ENCODE results near the gene RND1.

DNA sequence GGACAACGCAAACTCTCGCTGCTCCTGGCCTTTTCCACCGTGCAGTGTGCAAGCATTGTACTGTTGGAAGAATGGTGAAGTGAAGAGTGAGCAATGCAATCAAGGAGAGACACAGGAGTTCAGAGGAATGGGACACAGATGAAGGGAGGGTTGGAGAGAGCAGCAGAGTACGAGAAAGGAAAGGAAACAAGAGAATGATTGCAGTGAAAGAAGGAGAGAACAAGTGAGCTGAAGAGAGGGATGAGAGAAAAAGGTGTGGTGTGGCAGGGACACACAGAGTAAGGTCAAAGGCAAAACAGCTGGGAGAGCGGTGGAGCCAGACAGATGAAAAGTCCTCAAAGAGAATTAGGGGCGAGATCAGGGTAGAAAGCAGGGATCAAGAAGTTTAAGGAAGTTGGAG lies 34.4 kb downstream of the RND1 start:
- TF ChIP-seq, protein P1, sequence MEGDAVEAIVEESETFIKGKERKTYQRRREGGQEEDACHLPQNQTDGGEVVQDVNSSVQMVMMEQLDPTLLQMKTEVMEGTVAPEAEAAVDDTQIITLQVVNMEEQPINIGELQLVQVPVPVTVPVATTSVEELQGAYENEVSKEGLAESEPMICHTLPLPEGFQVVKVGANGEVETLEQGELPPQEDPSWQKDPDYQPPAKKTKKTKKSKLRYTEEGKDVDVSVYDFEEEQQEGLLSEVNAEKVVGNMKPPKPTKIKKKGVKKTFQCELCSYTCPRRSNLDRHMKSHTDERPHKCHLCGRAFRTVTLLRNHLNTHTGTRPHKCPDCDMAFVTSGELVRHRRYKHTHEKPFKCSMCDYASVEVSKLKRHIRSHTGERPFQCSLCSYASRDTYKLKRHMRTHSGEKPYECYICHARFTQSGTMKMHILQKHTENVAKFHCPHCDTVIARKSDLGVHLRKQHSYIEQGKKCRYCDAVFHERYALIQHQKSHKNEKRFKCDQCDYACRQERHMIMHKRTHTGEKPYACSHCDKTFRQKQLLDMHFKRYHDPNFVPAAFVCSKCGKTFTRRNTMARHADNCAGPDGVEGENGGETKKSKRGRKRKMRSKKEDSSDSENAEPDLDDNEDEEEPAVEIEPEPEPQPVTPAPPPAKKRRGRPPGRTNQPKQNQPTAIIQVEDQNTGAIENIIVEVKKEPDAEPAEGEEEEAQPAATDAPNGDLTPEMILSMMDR (IDR thresholded peaks at IDR 0.05; ENCODE audit: insufficient read depth, low read depth, low read length) = no peak
- no peak for TF ChIP-seq EZH2 (IDR thresholded peaks at IDR 0.05; ENCODE audit: insufficient read depth, low read length)

Data from astrocyte (in vitro differentiated cells and primary cell).